B cell (primary cell): Measurements from ENCODE around the gene KIF26B.

Experiments
- CTCF ChIP-seq: fragments of 200-600 bp; IDR thresholded peaks from one replicate; pipeline ENCODE4 v1.8.0; 2022; ENCODE audit warnings: antibody characterized with exemption, mild to moderate bottlenecking
- EZH2 ChIP-seq: IDR thresholded peaks from 2 replicates; pipeline ENCODE4 v1.6.1; 2012; ENCODE audit warnings: borderline replicate concordance, low read depth, mild to moderate bottlenecking, moderate library complexity, low read length; ENCODE audit not compliant: insufficient read depth, poor library complexity, severe bottlenecking

- TF ChIP-seq CTCF: no peak
- TF ChIP-seq EZH2: no peak
These were observed 361.5 kb downstream of the KIF26B start for GRCh38 chr1:245516284-245516759.
